ENCODE results near the gene THSD7B. TPM values are rescaled to one million over a fixed set of nuclear protein-coding genes. Genes with fewer than 3 reads are reported as not detected.

Gene THSD7B
- total and polyA plus RNA-seq, 2 experiments from 2014 or later, result 0.86 to 3.8 TPM

DNA sequence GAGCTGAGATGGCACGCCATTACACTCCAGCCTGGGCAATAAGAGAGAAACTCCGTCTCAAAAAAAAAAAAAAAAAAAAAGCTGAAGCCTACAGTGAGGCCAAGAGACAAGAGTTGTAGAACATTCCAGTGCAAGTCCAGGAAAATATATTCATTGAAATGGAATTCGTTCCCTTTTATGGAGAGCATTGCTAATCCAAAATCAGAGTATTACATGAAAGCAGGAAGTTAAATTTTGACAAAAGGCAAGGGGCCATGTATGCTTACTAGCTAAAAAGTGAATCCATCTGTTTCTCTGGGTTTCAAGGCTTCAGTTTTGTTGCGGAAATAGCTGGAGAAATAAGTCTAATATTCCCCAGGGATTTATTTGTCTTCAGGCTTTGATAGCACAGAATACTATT, 471.7 kb downstream of the THSD7B start:
- H3K9me3 Mint-ChIP-seq, result no peaks in the 10 kb centered on the region
- TF ChIP-seq, protein P1, sequence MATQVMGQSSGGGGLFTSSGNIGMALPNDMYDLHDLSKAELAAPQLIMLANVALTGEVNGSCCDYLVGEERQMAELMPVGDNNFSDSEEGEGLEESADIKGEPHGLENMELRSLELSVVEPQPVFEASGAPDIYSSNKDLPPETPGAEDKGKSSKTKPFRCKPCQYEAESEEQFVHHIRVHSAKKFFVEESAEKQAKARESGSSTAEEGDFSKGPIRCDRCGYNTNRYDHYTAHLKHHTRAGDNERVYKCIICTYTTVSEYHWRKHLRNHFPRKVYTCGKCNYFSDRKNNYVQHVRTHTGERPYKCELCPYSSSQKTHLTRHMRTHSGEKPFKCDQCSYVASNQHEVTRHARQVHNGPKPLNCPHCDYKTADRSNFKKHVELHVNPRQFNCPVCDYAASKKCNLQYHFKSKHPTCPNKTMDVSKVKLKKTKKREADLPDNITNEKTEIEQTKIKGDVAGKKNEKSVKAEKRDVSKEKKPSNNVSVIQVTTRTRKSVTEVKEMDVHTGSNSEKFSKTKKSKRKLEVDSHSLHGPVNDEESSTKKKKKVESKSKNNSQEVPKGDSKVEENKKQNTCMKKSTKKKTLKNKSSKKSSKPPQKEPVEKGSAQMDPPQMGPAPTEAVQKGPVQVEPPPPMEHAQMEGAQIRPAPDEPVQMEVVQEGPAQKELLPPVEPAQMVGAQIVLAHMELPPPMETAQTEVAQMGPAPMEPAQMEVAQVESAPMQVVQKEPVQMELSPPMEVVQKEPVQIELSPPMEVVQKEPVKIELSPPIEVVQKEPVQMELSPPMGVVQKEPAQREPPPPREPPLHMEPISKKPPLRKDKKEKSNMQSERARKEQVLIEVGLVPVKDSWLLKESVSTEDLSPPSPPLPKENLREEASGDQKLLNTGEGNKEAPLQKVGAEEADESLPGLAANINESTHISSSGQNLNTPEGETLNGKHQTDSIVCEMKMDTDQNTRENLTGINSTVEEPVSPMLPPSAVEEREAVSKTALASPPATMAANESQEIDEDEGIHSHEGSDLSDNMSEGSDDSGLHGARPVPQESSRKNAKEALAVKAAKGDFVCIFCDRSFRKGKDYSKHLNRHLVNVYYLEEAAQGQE (IDR thresholded peaks at IDR 0.05; ENCODE audit: unreplicated experiment), result no peak
- TF ChIP-seq EZH2phosphoT487 (IDR thresholded peaks at IDR 0.05; ENCODE audit: unreplicated experiment) (no peak), POLR2AphosphoS5 (IDR thresholded peaks at IDR 0.05; ENCODE audit: low read depth) (no peak), JUNB (IDR thresholded peaks at IDR 0.05; ENCODE audit: unreplicated experiment) (no peak), NANOG (IDR thresholded peaks at IDR 0.05; ENCODE audit: borderline replicate concordance) (no peak), ZNF331 (CRISPR knock-in tag; IDR thresholded peaks at IDR 0.05; ENCODE audit: low read depth) (no peak), CREB1 (CRISPR knock-in tag; IDR thresholded peaks at IDR 0.05; ENCODE audit: low read depth) (no peak), EZH2 (IDR thresholded peaks at IDR 0.05; ENCODE audit: low read depth, unreplicated experiment) (no peak), ZNF114 (CRISPR knock-in tag; IDR thresholded peaks at IDR 0.05) (no peak), STAT1 (IDR thresholded peaks at IDR 0.05; ENCODE audit: unreplicated experiment) (no peak)
- TF ChIP-seq, protein P2, sequence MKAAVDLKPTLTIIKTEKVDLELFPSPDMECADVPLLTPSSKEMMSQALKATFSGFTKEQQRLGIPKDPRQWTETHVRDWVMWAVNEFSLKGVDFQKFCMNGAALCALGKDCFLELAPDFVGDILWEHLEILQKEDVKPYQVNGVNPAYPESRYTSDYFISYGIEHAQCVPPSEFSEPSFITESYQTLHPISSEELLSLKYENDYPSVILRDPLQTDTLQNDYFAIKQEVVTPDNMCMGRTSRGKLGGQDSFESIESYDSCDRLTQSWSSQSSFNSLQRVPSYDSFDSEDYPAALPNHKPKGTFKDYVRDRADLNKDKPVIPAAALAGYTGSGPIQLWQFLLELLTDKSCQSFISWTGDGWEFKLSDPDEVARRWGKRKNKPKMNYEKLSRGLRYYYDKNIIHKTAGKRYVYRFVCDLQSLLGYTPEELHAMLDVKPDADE (IDR thresholded peaks at IDR 0.05), result no peak
- TF ChIP-seq, protein P3, sequence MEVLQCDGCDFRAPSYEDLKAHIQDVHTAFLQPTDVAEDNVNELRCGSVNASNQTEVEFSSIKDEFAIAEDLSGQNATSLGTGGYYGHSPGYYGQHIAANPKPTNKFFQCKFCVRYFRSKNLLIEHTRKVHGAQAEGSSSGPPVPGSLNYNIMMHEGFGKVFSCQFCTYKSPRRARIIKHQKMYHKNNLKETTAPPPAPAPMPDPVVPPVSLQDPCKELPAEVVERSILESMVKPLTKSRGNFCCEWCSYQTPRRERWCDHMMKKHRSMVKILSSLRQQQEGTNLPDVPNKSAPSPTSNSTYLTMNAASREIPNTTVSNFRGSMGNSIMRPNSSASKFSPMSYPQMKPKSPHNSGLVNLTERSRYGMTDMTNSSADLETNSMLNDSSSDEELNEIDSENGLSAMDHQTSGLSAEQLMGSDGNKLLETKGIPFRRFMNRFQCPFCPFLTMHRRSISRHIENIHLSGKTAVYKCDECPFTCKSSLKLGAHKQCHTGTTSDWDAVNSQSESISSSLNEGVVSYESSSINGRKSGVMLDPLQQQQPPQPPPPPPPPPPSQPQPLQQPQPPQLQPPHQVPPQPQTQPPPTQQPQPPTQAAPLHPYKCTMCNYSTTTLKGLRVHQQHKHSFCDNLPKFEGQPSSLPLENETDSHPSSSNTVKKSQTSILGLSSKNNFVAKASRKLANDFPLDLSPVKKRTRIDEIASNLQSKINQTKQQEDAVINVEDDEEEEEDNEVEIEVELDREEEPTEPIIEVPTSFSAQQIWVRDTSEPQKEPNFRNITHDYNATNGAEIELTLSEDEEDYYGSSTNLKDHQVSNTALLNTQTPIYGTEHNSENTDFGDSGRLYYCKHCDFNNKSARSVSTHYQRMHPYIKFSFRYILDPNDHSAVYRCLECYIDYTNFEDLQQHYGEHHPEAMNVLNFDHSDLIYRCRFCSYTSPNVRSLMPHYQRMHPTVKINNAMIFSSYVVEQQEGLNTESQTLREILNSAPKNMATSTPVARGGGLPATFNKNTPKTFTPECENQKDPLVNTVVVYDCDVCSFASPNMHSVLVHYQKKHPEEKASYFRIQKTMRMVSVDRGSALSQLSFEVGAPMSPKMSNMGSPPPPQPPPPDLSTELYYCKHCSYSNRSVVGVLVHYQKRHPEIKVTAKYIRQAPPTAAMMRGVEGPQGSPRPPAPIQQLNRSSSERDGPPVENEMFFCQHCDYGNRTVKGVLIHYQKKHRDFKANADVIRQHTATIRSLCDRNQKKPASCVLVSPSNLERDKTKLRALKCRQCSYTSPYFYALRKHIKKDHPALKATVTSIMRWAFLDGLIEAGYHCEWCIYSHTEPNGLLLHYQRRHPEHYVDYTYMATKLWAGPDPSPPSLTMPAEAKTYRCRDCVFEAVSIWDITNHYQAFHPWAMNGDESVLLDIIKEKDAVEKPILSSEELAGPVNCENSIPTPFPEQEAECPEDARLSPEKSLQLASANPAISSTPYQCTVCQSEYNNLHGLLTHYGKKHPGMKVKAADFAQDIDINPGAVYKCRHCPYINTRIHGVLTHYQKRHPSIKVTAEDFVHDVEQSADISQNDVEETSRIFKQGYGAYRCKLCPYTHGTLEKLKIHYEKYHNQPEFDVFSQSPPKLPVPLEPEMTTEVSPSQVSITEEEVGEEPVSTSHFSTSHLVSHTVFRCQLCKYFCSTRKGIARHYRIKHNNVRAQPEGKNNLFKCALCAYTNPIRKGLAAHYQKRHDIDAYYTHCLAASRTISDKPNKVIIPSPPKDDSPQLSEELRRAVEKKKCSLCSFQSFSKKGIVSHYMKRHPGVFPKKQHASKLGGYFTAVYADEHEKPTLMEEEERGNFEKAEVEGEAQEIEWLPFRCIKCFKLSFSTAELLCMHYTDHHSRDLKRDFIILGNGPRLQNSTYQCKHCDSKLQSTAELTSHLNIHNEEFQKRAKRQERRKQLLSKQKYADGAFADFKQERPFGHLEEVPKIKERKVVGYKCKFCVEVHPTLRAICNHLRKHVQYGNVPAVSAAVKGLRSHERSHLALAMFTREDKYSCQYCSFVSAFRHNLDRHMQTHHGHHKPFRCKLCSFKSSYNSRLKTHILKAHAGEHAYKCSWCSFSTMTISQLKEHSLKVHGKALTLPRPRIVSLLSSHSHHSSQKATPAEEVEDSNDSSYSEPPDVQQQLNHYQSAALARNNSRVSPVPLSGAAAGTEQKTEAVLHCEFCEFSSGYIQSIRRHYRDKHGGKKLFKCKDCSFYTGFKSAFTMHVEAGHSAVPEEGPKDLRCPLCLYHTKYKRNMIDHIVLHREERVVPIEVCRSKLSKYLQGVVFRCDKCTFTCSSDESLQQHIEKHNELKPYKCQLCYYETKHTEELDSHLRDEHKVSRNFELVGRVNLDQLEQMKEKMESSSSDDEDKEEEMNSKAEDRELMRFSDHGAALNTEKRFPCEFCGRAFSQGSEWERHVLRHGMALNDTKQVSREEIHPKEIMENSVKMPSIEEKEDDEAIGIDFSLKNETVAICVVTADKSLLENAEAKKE (CRISPR knock-in tag; IDR thresholded peaks at IDR 0.05), result no peak
- TF ChIP-seq, protein P4, sequence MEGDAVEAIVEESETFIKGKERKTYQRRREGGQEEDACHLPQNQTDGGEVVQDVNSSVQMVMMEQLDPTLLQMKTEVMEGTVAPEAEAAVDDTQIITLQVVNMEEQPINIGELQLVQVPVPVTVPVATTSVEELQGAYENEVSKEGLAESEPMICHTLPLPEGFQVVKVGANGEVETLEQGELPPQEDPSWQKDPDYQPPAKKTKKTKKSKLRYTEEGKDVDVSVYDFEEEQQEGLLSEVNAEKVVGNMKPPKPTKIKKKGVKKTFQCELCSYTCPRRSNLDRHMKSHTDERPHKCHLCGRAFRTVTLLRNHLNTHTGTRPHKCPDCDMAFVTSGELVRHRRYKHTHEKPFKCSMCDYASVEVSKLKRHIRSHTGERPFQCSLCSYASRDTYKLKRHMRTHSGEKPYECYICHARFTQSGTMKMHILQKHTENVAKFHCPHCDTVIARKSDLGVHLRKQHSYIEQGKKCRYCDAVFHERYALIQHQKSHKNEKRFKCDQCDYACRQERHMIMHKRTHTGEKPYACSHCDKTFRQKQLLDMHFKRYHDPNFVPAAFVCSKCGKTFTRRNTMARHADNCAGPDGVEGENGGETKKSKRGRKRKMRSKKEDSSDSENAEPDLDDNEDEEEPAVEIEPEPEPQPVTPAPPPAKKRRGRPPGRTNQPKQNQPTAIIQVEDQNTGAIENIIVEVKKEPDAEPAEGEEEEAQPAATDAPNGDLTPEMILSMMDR (conservative IDR thresholded peaks at IDR 0.05; ENCODE audit: low read depth in 2 of 2), result no peak
- H3K4me1 ChIP-seq (ENCODE audit: insufficient read depth), result no peaks in the 10 kb centered on the region
- H3K9me2 ChIP-seq (ENCODE audit: insufficient read depth), result no peaks in the 10 kb centered on the region
- H3F3A ChIP-seq (replicated peaks; ENCODE audit: low read depth), result no peaks in the 10 kb centered on the region
- H3K79me2 ChIP-seq (replicated peaks; ENCODE audit: insufficient read depth), result no peaks in the 10 kb centered on the region
- no peak overlapping the region for H3K4me3 ChIP-seq
- no peak overlapping the region for H3K4me2 ChIP-seq
- H2AFZ ChIP-seq, result no peak overlapping the region
- DNase-seq (ENCODE audit: low spot score) (no peak), ATAC-seq (no peak)
- H3K4me3 Mint-ChIP-seq, result no peak overlapping the region
- no peak overlapping the region for H3K27ac ChIP-seq (ENCODE audit: low read depth)
- no peaks in the 10 kb centered on the region for H3K4me1 Mint-ChIP-seq
- no peak overlapping the region for H3K27ac Mint-ChIP-seq
- H3K36me3 Mint-ChIP-seq (ENCODE audit: low read depth), result no peaks in the 10 kb centered on the region
- H3K36me3 ChIP-seq (ENCODE audit: insufficient read depth), result no peaks in the 10 kb centered on the region
- no peaks in the 10 kb centered on the region for H4K20me1 ChIP-seq (replicated peaks; ENCODE audit: insufficient read depth)
- H3K27me3 ChIP-seq (ENCODE audit: insufficient read depth), result no peaks in the 10 kb centered on the region
- no peaks in the 10 kb centered on the region for H3K27me3 Mint-ChIP-seq (ENCODE audit: insufficient read depth, low read depth, poor library complexity)
